ENCODE measurements around the gene NLRP8. TPM values are rescaled to one million over a fixed set of nuclear protein-coding genes. Genes with fewer than 3 reads are reported as not detected.

NLRP8 gene
- not detected for polyA plus RNA-seq
- long read RNA-seq, donor 1: 0 reads
- long read RNA-seq, donor 2: 0 reads
- long read RNA-seq, donor 3: 0 reads
- long read RNA-seq, donor 4: 0 reads
- long read RNA-seq, donor 5: 0 reads
- long read RNA-seq, donor 6: 0 reads
- long read RNA-seq, donor 7: 0 reads
- long read RNA-seq, donor 8: 0 reads
- long read RNA-seq, donor 9: 0 reads
- long read RNA-seq, donor 10: 0 reads

- H3K4me3 ChIP-seq (ENCODE audit: low read depth in 1 of 3, low read length in 3 of 3): no peak within 1 kb of the TSS
- DNase-seq (no peak), FAIRE-seq (no peak)
- no peaks in the 10 kb centered on the region for H3K27me3 ChIP-seq (ENCODE audit: control insufficient read depth in 3 of 3, insufficient read depth in 3 of 3, low read length in 3 of 3)
- H3K4me1 ChIP-seq (ENCODE audit: control insufficient read depth in 3 of 3, insufficient read depth in 2 of 3, low read depth in 1 of 3, low read length in 2 of 3): no peaks in the 10 kb centered on the region
- peaks cover 2 to 20% of the 10 kb centered on the region in 2 donors for H3K9me3 ChIP-seq (ENCODE audit: control insufficient read depth in 2 of 2, insufficient read depth in 1 of 2, low read depth in 1 of 2, low read length in 1 of 2)
- H3K36me3 ChIP-seq (ENCODE audit: control insufficient read depth in 3 of 3, insufficient read depth in 2 of 3, low read depth in 1 of 3, low read length in 3 of 3): no peaks in the 10 kb centered on the region
- 80 to 85% (median 81%) methylated on average over 8 of the region's 8 CpGs for WGBS, 3 donors
- no peak within 1 kb of the TSS for H3K27ac ChIP-seq (ENCODE audit: low read depth in 1 of 3, low read length in 2 of 3)
Measured at GRCh38 chr19:55947532-55947931, at the start of gene NLRP8. NLRP8 (plus strand) TSS chr19:55947832.

- Histone ChIP-seq H3K27ac (ENCODE audit: low read depth in 1 of 3, low read length in 2 of 3) (no peak overlapping the region), H3K36me3 (ENCODE audit: control insufficient read depth in 3 of 3, insufficient read depth in 2 of 3, low read depth in 1 of 3, low read length in 3 of 3) (no peaks in the 10 kb centered on the region), H3K4me1 (ENCODE audit: control insufficient read depth in 3 of 3, insufficient read depth in 2 of 3, low read depth in 1 of 3, low read length in 2 of 3) (no peaks in the 10 kb centered on the region), H3K4me3 (ENCODE audit: low read depth in 1 of 3, low read length in 3 of 3) (no peak overlapping the region), H3K9me3 (ENCODE audit: control insufficient read depth in 2 of 2, insufficient read depth in 1 of 2, low read depth in 1 of 2, low read length in 1 of 2) (peaks cover 0 to 12% of the 10 kb centered on the region in 2 donors), H3K27me3 (ENCODE audit: control insufficient read depth in 3 of 3, insufficient read depth in 3 of 3, low read length in 3 of 3) (peaks cover 0 to 3% (median 0%) of the 10 kb centered on the region in 3 donors)
- DNase-seq: no peak
- no peak for FAIRE-seq
- WGBS, 3 donors: 69 to 80% (median 70%) methylated on average over 12 of the region's 12 CpGs
Measured at GRCh38 chr19:55898911-55899310, 48.7 kb upstream of the NLRP8 start.

GRCh38 chr19:55901369-55902079 lies 46.1 kb upstream of the NLRP8 start:
- 67 to 84% (median 76%) methylated on average over 13 of the region's 13 CpGs for WGBS, 3 donors
- Histone ChIP-seq H3K9me3 (ENCODE audit: control insufficient read depth in 2 of 2, insufficient read depth in 1 of 2, low read depth in 1 of 2, low read length in 1 of 2) (peaks cover 0 to 16% of the 10 kb centered on the region in 2 donors), H3K4me1 (ENCODE audit: control insufficient read depth in 3 of 3, insufficient read depth in 2 of 3, low read depth in 1 of 3, low read length in 2 of 3) (no peaks in the 10 kb centered on the region), H3K36me3 (ENCODE audit: control insufficient read depth in 3 of 3, insufficient read depth in 2 of 3, low read depth in 1 of 3, low read length in 3 of 3) (no peaks in the 10 kb centered on the region), H3K27ac (ENCODE audit: low read depth in 1 of 3, low read length in 2 of 3) (no peak overlapping the region), H3K4me3 (ENCODE audit: low read depth in 1 of 3, low read length in 3 of 3) (no peak overlapping the region), H3K27me3 (ENCODE audit: control insufficient read depth in 3 of 3, insufficient read depth in 3 of 3, low read length in 3 of 3) (no peaks in the 10 kb centered on the region)
- DNase-seq (no peak), FAIRE-seq (no peak)

- Histone ChIP-seq H3K27ac (ENCODE audit: low read depth in 1 of 3, low read length in 2 of 3) (no peak overlapping the region), H3K36me3 (ENCODE audit: control insufficient read depth in 3 of 3, insufficient read depth in 2 of 3, low read depth in 1 of 3, low read length in 3 of 3) (no peaks in the 10 kb centered on the region), H3K4me3 (ENCODE audit: low read depth in 1 of 3, low read length in 3 of 3) (no peak overlapping the region), H3K4me1 (ENCODE audit: control insufficient read depth in 3 of 3, insufficient read depth in 2 of 3, low read depth in 1 of 3, low read length in 2 of 3) (no peaks in the 10 kb centered on the region), H3K27me3 (ENCODE audit: control insufficient read depth in 3 of 3, insufficient read depth in 3 of 3, low read length in 3 of 3) (no peaks in the 10 kb centered on the region), H3K9me3 (ENCODE audit: control insufficient read depth in 2 of 2, insufficient read depth in 1 of 2, low read depth in 1 of 2, low read length in 1 of 2) (peaks cover 0 to 16% of the 10 kb centered on the region in 2 donors)
- WGBS, 3 donors: 71 to 76% (median 74%) methylated on average over 9 of the region's 9 CpGs
- FAIRE-seq (no peak), DNase-seq (no peak)
Measured at GRCh38 chr19:55902080-55902751, 45.4 kb upstream of the NLRP8 start.

GRCh38 chr19:55907286-55907685 lies 40.3 kb upstream of the NLRP8 start:
- no peak overlapping the region for H3K27ac ChIP-seq (ENCODE audit: low read depth in 1 of 3, low read length in 2 of 3)
- peaks cover 0 to 23% of the 10 kb centered on the region in 2 donors for H3K9me3 ChIP-seq (ENCODE audit: control insufficient read depth in 2 of 2, insufficient read depth in 1 of 2, low read depth in 1 of 2, low read length in 1 of 2)
- H3K27me3 ChIP-seq (ENCODE audit: control insufficient read depth in 3 of 3, insufficient read depth in 3 of 3, low read length in 3 of 3): no peaks in the 10 kb centered on the region
- no peak for DNase-seq
- 70 to 84% (median 78%) methylated on average over 7 of the region's 7 CpGs for WGBS, 3 donors
- H3K4me1 ChIP-seq (ENCODE audit: control insufficient read depth in 3 of 3, insufficient read depth in 2 of 3, low read depth in 1 of 3, low read length in 2 of 3): no peaks in the 10 kb centered on the region
- no peak for FAIRE-seq
- no peak overlapping the region for H3K4me3 ChIP-seq (ENCODE audit: low read depth in 1 of 3, low read length in 3 of 3)
- no peaks in the 10 kb centered on the region for H3K36me3 ChIP-seq (ENCODE audit: control insufficient read depth in 3 of 3, insufficient read depth in 2 of 3, low read depth in 1 of 3, low read length in 3 of 3)

GRCh38 chr19:55907746-55908145 lies 39.9 kb upstream of the NLRP8 start:
- Histone ChIP-seq H3K36me3 (ENCODE audit: control insufficient read depth in 3 of 3, insufficient read depth in 2 of 3, low read depth in 1 of 3, low read length in 3 of 3) (no peaks in the 10 kb centered on the region), H3K4me3 (ENCODE audit: low read depth in 1 of 3, low read length in 3 of 3) (no peak overlapping the region), H3K9me3 (ENCODE audit: control insufficient read depth in 2 of 2, insufficient read depth in 1 of 2, low read depth in 1 of 2, low read length in 1 of 2) (peaks cover 0 to 23% of the 10 kb centered on the region in 2 donors), H3K4me1 (ENCODE audit: control insufficient read depth in 3 of 3, insufficient read depth in 2 of 3, low read depth in 1 of 3, low read length in 2 of 3) (no peaks in the 10 kb centered on the region), H3K27ac (ENCODE audit: low read depth in 1 of 3, low read length in 2 of 3) (no peak overlapping the region), H3K27me3 (ENCODE audit: control insufficient read depth in 3 of 3, insufficient read depth in 3 of 3, low read length in 3 of 3) (no peaks in the 10 kb centered on the region)
- FAIRE-seq (no peak), DNase-seq (no peak)
- WGBS, 3 donors: 80 to 84% (median 83%) methylated on average over 3 of the region's 3 CpGs

GRCh38 chr19:55909801-55910200 lies 37.8 kb upstream of the NLRP8 start:
- Histone ChIP-seq H3K9me3 (ENCODE audit: control insufficient read depth in 2 of 2, insufficient read depth in 1 of 2, low read depth in 1 of 2, low read length in 1 of 2) (peaks cover 0 to 25% of the 10 kb centered on the region in 2 donors), H3K36me3 (ENCODE audit: control insufficient read depth in 3 of 3, insufficient read depth in 2 of 3, low read depth in 1 of 3, low read length in 3 of 3) (no peaks in the 10 kb centered on the region), H3K4me3 (ENCODE audit: low read depth in 1 of 3, low read length in 3 of 3) (no peak overlapping the region), H3K27me3 (ENCODE audit: control insufficient read depth in 3 of 3, insufficient read depth in 3 of 3, low read length in 3 of 3) (no peaks in the 10 kb centered on the region), H3K27ac (ENCODE audit: low read depth in 1 of 3, low read length in 2 of 3) (no peak overlapping the region), H3K4me1 (ENCODE audit: control insufficient read depth in 3 of 3, insufficient read depth in 2 of 3, low read depth in 1 of 3, low read length in 2 of 3) (no peaks in the 10 kb centered on the region)
- FAIRE-seq: no peak
- WGBS, 3 donors: 18 to 40% (median 24%) methylated on average over 2 of the region's 2 CpGs
- DNase-seq: no peak

GRCh38 chr19:55912916-55913315 lies 34.7 kb upstream of the NLRP8 start:
- H3K4me3 ChIP-seq (ENCODE audit: low read depth in 1 of 3, low read length in 3 of 3): no peak overlapping the region
- peaks cover 0 to 14% of the 10 kb centered on the region in 2 donors for H3K9me3 ChIP-seq (ENCODE audit: control insufficient read depth in 2 of 2, insufficient read depth in 1 of 2, low read depth in 1 of 2, low read length in 1 of 2)
- no peaks in the 10 kb centered on the region for H3K36me3 ChIP-seq (ENCODE audit: control insufficient read depth in 3 of 3, insufficient read depth in 2 of 3, low read depth in 1 of 3, low read length in 3 of 3)
- H3K27me3 ChIP-seq (ENCODE audit: control insufficient read depth in 3 of 3, insufficient read depth in 3 of 3, low read length in 3 of 3): no peaks in the 10 kb centered on the region
- no peak overlapping the region for H3K27ac ChIP-seq (ENCODE audit: low read depth in 1 of 3, low read length in 2 of 3)
- FAIRE-seq: no peak
- no peaks in the 10 kb centered on the region for H3K4me1 ChIP-seq (ENCODE audit: control insufficient read depth in 3 of 3, insufficient read depth in 2 of 3, low read depth in 1 of 3, low read length in 2 of 3)
- WGBS, 3 donors: 84 to 89% (median 86%) methylated on average over 7 of the region's 7 CpGs
- DNase-seq: no peak
